Right renal pelvis (tissue), 4 donors: ENCODE results near the gene LRG1. TPM values are rescaled to one million over a fixed set of nuclear protein-coding genes. Genes with fewer than 3 reads are reported as not detected.
"Not testable (repeated sequence)": the region's sequence is repeated elsewhere in the genome, so short reads cannot be mapped to it uniquely, and the experiment has no call there.

Experiments
- DNase-seq, 4 donors: peaks; one replicate each; pipeline ENCODE4 v3.0.0-alpha.2; 2013; ENCODE audit warnings: low read depth in 4 of 4, low spot score in 3 of 4, missing footprints in 1 of 4
- polyA plus RNA-seq, 4 donors: library from polyadenylated mRNA; unstranded; fragments of 120-200 nt; gene quantifications; one replicate each; pipeline ENCODE4 v1.2.1, GENCODE V29; 2013; ENCODE audit not compliant: insufficient read length in 4 of 4

The LRG1 gene
- polyA plus RNA-seq, 4 donors: 0.57 to 1.6 (median 0.85) TPM

DNA sequence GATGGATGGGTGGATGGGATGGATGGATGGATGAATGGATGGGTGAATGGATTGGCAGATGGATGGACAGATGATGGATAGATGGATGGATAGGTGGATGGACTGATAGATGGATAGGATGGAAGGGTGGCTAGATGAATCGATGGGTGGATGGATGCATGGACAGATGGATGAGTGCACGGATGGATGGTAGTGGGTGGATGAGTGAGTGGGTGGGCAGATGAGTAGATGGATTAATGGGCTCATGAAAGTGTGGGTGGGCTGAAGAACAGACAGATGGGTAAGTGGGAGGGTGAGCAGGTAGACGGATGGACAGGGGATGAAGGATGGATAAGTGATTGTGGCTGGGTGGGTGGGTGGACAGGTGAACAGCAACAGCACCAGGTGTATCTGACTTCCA lies 13.9 kb upstream of the LRG1 start:
- DNase-seq: no peak

GRCh38 chr19:4553092-4553695 lies 13.4 kb upstream of the LRG1 start:
- DNase-seq: no peak

DNA sequence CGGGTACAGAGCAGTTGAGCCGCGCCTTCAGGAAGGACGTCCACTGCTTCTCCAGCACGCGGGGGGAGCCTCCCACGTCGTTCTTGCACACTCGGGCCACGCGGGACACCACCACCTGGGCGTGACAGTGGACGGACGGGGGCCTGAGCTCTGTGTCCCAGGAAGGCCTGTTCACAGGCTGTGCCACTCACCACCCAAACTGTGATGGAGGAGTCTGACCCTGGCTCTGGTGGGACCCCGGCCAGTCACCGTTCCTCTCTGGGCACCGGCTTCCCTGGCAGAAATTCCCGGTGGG lies 12.6 kb upstream of the LRG1 start:
- no peak for DNase-seq

- DNase-seq: no peak
Observed at GRCh38 chr19:4550479-4551050, 10.7 kb upstream of the LRG1 start.

DNA sequence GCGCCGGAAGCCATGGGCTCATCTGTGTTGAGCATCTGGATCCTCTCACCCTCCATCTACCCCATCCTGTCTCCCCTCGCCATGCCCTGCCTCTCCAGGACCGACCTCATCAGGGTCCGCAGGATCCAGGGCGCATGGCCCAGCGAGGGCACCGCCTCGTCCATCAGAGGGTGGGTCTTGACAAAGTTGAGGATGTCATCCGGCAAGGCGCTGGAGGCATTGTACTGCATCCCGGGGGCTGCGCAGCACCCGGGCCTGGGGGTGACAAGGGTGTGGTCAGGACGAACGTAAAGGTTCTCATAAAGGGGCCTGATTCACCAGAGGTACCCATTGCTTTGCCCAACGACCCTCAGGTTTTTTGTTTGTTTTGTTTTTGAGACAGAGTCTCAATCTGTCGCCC lies 10.2 kb upstream of the LRG1 start:
- DNase-seq: no peak

GRCh38 chr19:4548238-4548584 lies 8.4 kb upstream of the LRG1 start:
- DNase-seq: no peak

GRCh38 chr19:4547303-4548237 lies 7.7 kb upstream of the LRG1 start:
- DNase-seq: no peak

DNA sequence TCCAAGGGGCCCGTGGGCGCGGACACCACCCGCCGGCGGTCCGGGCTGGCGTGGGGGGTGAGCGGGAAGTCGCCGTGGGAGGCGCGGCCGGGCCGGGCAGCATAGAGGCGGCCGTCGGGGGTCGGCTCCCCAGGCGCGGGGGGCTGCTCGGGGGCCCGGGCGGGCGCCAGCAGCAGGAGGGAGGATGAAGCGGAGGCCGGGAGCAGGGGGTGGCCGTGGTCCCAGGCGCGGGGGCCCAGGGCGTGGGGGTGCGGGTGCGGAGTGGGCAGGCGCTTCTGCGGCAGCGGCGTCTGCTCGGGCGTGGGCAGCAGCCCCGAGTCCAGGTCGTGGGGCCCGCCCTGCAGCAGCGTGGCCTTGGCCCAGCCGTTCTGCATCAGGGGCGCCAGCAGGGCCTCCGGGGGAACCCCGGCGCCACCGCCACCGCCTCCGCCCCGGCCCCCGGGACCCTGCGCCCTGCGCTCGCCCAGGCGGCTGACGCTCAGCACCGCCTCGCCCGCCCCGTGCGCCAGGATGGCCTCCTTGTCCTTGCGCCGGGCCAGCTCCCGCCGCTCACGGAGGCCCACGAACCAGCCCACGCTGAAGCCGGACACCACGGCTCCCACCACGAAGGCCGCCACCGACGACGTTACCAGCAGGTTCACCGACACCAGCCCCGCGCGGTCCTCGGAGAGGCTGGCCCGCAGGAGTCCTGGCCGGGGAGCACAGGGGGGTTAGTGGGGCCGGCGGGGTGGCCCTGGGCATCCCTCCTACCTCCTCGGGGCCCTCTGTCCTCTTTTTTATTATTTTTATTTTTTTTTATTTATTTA lies 4.2 kb upstream of the LRG1 start:
- DNase-seq: no peak

- DNase-seq: no peak
Observed at GRCh38 chr19:4542896-4543841, 3.3 kb upstream of the LRG1 start.

DNA sequence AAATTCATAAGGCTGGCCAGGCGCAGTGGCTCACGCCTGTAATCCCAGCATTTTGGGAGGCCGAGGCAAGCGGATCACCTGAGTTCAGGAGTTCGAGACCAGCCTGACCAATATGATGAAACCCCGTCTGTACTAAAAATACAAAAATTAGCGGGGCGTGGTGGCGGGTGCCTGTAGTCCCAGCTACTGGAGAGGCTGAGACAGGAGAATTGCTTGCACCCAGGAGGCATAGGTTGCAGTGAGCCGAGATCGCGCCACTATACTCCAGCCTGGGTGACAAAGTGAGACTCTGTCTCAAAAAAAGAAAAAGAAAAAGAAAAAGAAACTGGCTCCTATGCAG lies 1.9 kb upstream of the LRG1 start:
- not testable (repeated sequence) for DNase-seq

GRCh38 chr19:4541114-4541805 lies 1.4 kb upstream of the LRG1 start:
- DNase-seq: no peak

GRCh38 chr19:4539169-4539692 lies 605 bp downstream of the LRG1 start:
- DNase-seq: no peak

GRCh38 chr19:4538601-4538954 lies 1.3 kb downstream of the LRG1 start:
- DNase-seq: no peak

DNA sequence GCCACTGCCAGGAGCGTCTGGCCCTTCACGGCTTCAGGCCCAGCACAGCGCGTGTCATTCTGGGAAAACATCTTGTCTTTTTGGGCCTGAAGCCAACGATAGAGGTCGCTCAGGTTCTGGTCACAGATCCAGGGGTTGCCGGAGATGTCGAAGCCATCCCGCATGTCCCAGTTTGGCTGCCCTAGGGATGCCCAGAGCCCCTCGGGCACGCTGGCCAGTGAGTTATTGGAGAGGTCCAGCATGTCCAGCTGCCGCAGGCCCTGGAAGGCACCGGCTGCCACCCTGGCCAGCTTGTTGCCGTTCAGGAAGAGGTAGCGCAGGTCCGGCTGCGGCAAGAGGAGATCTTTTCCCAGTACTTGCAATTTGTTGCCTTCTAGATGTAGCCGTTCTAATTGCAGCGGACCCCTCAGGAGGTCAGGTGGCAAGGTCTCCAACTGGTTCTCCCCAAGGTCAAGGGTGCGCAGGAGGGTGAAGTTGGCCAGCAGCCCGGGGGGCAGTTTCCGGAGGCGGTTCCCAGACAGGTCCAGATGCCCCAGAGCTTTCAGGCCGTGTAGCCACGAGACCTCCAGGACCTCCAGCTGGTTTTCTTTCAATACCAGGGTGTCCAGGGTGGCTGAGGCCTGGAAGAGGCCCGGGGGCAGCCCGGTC lies 1.8 kb downstream of the LRG1 start:
- DNase-seq: no peak

GRCh38 chr19:4536798-4537197 lies 3.0 kb downstream of the LRG1 start:
- no peak for DNase-seq

GRCh38 chr19:4534836-4535658 lies 4.8 kb downstream of the LRG1 start, which contains the start of gene PLIN5:
Gene PLIN5, minus strand, starts transcription at chr19:4535224. Its CDS starts 1,150 bp downstream, at chr19:4534074.
- peak; percentile 52 to 67 (median 60) for DNase-seq

GRCh38 chr19:4533835-4534424 lies 5.9 kb downstream of the LRG1 start:
- DNase-seq: no peak

DNA sequence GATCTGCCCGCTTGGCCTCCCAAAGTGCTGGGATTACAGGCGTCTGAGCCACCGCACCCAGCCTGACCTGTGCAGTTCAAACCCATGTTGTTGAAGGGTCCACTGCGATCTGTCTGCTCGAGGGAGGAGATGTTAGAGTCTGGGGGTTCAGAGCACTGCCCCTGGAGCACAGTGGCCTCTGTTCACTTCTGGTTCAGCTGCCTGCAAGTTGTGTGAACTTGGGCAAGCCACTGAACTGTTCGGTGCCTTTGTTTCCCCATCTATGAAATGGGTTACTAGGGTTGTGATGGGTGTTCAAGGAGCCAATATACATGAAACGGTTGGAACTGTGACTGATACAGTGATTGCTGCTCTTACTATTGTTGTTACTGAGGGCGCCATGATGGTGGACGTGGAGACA lies 6.5 kb downstream of the LRG1 start:
- DNase-seq: no peak
